GM12865 (cell line): Measurements from ENCODE around the gene THTPA.
A peak's percentile ranks its signal among the peaks of the same experiment; 100 is the strongest.

Experiments used
- DNase-seq: peaks from one replicate; pipeline ENCODE4 v3.0.0; 2010; ENCODE audit warnings: low read depth
- H3K4me3 ChIP-seq: 2 replicates; pipeline ENCODE4 v1.5.1; 2011; ENCODE audit warnings: mild to moderate bottlenecking, low read depth, low read length, control low read depth
- TF ChIP-seq, protein P1 (sequence below): IDR thresholded peaks from 2 replicates; pipeline ENCODE4 v1.5.1; 2011; ENCODE audit warnings: low read length, control low read depth, low read depth, inconsistent platforms; ENCODE audit not compliant: insufficient read depth; ENCODE audit errors: missing control alignments

Gene THTPA

DNA sequence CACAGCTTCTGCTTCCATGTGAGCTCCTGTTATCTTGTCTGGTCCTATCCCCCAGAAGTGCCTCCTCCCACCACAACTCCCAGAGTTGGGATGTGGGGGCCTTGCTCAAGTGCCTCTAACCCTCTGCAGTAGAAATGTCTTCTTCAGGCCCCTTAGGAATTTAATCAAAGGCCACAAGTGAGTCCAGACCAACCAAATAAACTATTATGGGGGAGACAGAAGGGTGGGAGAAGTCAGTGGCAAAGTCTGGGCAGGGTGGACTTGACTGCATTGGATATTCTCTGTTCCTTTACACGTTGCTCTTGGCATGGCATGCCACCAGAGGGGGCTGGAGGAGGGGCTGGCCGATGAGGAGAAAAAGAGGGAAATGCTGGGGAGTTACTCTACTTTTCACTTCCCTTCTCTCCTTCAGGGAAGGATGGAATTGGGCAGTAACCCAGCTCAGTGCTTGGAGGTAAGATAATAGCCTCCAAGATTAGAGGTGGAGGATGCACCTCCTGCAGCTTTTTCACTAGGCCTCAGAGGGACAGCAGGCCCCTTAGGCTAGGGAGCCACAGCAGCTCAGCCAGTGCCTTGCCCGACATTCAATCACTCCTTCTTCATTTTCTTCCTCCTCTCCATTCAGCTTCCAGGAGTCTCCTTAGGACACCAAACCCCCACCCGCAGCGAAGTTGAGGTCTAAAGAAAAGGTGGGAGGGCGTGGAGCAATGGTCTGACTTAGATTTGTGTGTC is 12.7 kb downstream of the THTPA start:
- DNase-seq, result no peak
- H3K4me3 ChIP-seq, result peak overlapping the region; percentile 68; the same call in 1 of the 2 replicates
- TF ChIP-seq, protein P1, sequence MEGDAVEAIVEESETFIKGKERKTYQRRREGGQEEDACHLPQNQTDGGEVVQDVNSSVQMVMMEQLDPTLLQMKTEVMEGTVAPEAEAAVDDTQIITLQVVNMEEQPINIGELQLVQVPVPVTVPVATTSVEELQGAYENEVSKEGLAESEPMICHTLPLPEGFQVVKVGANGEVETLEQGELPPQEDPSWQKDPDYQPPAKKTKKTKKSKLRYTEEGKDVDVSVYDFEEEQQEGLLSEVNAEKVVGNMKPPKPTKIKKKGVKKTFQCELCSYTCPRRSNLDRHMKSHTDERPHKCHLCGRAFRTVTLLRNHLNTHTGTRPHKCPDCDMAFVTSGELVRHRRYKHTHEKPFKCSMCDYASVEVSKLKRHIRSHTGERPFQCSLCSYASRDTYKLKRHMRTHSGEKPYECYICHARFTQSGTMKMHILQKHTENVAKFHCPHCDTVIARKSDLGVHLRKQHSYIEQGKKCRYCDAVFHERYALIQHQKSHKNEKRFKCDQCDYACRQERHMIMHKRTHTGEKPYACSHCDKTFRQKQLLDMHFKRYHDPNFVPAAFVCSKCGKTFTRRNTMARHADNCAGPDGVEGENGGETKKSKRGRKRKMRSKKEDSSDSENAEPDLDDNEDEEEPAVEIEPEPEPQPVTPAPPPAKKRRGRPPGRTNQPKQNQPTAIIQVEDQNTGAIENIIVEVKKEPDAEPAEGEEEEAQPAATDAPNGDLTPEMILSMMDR, result peak; percentile 43

DNA sequence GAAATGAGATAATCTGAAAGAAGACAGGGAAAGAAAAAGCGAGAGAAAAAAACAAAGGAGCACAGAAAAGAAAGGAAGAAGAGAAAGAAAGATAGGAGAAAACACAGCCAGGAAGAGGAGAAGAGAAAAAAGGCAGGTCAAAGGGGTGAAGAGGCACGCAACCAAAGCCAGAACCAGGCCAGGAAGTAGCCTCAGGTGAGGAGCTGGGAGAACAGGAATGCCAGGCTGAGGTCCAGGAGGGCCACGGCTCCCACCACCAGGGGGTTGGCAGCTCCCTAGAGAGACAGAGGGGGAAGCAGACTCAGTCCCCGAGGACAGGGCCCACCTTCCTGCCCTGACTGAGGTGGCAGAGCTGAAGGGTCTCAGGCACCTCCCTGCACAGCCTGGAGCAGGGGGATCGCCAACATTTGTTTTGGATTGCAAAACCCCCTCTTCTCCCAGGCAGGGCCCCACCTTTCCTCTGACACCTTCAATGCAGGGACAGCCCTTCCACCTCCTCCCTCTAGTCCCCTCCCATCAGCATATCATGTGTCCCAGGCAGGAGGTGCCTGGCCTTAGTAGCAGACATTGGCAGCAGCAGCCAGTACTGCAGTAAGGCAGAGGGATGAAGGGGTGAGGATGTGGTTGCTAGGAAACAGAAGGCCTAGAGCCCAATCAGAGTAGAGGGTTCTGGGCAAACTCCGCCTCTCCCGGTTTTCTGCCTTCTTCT is 13.5 kb downstream of the THTPA start:
- DNase-seq, result peak; percentile 41
- TF ChIP-seq, protein P1, result no peak
- no peak overlapping the region for H3K4me3 ChIP-seq

DNA sequence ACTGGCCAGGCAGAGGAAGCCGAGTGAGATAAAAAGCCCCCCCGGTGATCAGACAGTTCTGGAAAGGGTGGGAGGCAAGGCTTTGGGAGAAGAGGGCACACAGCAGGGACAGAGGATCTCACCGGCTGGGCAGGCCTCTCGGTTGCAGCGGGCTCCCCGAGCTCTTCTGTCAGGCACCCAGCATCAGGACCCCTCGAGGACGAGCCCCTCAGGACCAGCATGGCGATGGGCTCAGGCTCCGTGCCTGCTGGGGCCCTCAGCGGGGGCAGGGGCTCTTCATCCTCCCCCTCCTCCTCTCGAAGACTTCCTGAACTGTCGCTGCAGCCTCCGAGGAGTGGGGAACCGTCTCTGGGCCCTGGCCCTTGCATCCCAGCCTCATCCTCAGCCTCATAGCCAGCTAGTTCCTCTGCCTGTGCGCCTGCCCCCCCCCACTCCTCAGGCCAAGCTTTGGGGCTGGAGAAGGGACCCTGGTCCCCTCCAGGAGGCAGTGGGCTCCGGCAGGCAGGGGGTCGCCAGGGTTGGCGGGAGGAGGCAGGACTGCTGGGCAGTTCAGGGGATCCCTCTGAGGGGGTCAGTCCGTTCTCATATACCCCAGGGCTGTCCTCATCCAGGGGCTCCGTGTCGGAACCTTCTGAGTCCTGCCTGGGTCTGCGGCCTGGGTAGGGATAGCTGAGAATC is 14.9 kb downstream of the THTPA start:
- no peak for DNase-seq
- no peak overlapping the region for H3K4me3 ChIP-seq
- TF ChIP-seq, protein P1, result no peak

DNA sequence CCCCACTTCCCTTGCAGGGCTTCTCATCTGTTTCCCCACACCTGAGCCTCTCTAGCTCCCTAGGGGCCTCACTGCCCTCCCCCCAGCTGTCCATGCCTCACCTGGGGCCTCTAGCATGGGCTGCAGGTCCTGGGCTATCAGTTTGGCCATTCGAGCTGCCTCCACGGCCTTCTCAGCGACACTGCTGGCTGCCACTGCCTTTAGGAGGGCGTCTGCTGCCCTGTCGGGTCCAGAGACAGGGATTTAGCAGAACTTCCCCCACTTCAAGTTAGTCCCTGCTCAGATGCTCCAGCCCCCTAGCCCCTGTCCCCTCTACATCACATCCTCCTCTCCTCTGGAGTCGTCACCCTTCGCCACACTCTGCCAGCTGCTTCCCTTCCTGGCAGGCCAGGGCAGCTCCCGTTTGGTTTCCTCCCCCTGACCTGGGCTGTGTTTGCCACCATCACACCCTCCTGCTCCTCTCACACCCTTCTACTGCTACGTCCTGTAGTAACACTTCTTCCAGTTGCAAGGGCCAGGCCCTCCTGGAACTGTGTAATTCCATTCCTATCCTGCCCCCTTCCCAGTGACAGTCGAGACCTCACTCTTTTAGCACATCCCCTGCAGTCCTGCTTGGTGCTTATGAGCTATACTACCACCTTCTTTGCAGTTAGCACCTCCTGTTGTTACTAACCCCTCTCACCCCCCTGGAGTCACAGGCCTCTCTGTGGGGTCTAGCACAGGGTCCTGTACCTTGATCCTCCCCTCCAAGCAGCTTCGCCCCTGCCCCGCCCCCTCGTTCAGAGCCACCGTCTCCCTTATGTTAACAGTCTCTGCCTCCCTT is 15.8 kb downstream of the THTPA start:
- DNase-seq, result no peak
- H3K4me3 ChIP-seq, result no peak overlapping the region
- TF ChIP-seq, protein P1, result no peak

DNA sequence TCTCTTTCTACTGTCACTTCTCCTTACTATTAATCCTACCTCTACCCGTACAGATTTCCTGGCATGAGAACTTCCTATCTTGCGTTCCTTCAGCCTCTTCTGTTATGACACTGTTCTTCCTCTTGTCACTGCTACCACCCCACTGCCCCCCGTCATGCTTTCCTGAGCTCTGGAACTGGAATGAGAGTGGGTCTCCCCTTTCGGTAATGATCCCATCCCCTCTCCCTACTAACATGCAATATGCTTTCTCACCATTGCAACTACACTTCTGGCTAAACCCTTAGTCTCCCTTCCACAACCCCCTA is 16.4 kb downstream of the THTPA start:
- TF ChIP-seq, protein P1, result no peak
- no peak for DNase-seq
- H3K4me3 ChIP-seq, result no peak overlapping the region

DNA sequence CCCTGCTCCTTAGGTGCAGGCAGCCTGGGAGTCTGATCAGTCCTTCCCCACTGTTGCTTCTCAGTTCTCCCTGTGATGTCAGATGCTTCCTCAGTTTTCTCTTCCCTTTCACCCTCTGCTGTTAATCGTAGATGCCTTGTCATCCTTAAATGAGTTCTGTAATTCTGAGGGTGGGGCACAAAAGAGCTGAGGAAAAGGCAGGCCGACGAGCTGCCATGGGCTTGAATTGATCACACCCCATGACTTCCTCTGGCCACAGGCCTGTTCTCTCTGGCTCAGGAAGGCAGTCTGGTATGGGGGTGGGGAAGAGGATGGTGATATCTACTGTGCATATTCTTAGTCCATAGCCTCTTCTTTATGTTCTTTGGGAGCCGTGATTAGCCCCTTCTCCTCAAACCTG is 16.8 kb downstream of the THTPA start:
- TF ChIP-seq, protein P1, result no peak
- DNase-seq, result no peak
- no peak overlapping the region for H3K4me3 ChIP-seq
